Measurements from ENCODE around the gene RNF182. TPM values are rescaled to one million over a fixed set of nuclear protein-coding genes. Genes with fewer than 3 reads are reported as not detected.

RNF182 gene
- total and polyA plus RNA-seq, 2 donors (not counting 3 experiments of a cell fraction or from before 2014, with no cell fraction given), result 0.43 to 0.93 TPM

GRCh38 chr6:13980534-13980933 is 55.8 kb downstream of the RNF182 start:
- no peaks in the 10 kb centered on the region for H4K20me1 ChIP-seq (replicated peaks; ENCODE audit: control insufficient read depth, extremely low read depth, insufficient read depth, low read length)
- H3K27me3 ChIP-seq (ENCODE audit: control insufficient read depth in 2 of 2, insufficient read depth in 2 of 2, low read length in 2 of 2), result no peaks in the 10 kb centered on the region
- H3K9ac ChIP-seq (replicated peaks; ENCODE audit: extremely low read depth, insufficient read depth, low read length), result no peak overlapping the region
- H3K4me3 ChIP-seq (replicated peaks in 1 of 3; ENCODE audit: insufficient read depth in 1 of 3, low read depth in 1 of 3, low read length in 3 of 3), result no peak overlapping the region
- no peak for DNase-seq (ENCODE audit: low read depth, low spot score)
- H3K9me1 ChIP-seq (replicated peaks; ENCODE audit: control insufficient read depth, extremely low read depth, insufficient read depth, low read length), result no peaks in the 10 kb centered on the region
- dilution Hi-C loops (cut with MboI; ENCODE audit: extremely low pct_ligation_motif_present, low sequenced_read_pairs) (no loop called here), intact Hi-C loops (cut with micrococcal nuclease) (no loop called here)
- ChIA-PET POLR2A (interaction anchor here (0.6 kb wide), 1 partner anchor 194 kb away, joined by 3 read pairs; no protein-coding TSS in a partner anchor), CTCF (no interaction called here)
- no peak for TF ChIP-seq CTCF (IDR thresholded peaks at IDR 0.05; ENCODE audit: extremely low read depth in 1 of 2, insufficient read depth in 1 of 2, low read depth in 1 of 2, low read length in 2 of 2)
- TF ChIP-seq JUN (IDR thresholded peaks at IDR 0.05; ENCODE audit: borderline replicate concordance, insufficient read depth, insufficient read length, low read depth), result no peak
- no peak for TF ChIP-seq POLR2AphosphoS5 (IDR thresholded peaks at IDR 0.05; ENCODE audit: insufficient read depth, low read depth, low read length)
- TF ChIP-seq POLR2A (IDR thresholded peaks at IDR 0.05; ENCODE audit: low read depth, low read length), result no peak
- TF ChIP-seq MAX (IDR thresholded peaks at IDR 0.05; ENCODE audit: insufficient read depth, insufficient read length), result no peak
- no peak for TF ChIP-seq MYC (IDR thresholded peaks at IDR 0.05; ENCODE audit: low read depth, low read length)
- no peak for TF ChIP-seq EZH2 (IDR thresholded peaks at IDR 0.05; ENCODE audit: borderline replicate concordance, low read depth, low read length, severe bottlenecking)
- no peak for TF ChIP-seq FOS (IDR thresholded peaks at IDR 0.05; ENCODE audit: borderline replicate concordance, insufficient read depth, low read length)
- no peak for TF ChIP-seq GATA2 (IDR thresholded peaks at IDR 0.05; ENCODE audit: insufficient read depth, insufficient read length, low read depth, low read length)
- FAIRE-seq, result no peak
- no peaks in the 10 kb centered on the region for H3K79me2 ChIP-seq (ENCODE audit: control insufficient read depth, insufficient read depth, low read length)
- H3K36me3 ChIP-seq (ENCODE audit: control insufficient read depth in 2 of 2, extremely low read depth in 1 of 2, insufficient read depth in 2 of 2, low read length in 2 of 2), result no peaks in the 10 kb centered on the region
- H3K9me3 ChIP-seq (replicated peaks; ENCODE audit: control insufficient read depth, insufficient read depth, low read length), result no peaks in the 10 kb centered on the region
- BruUV-seq (replicated peaks), result no TSS peak
- H2AFZ ChIP-seq (ENCODE audit: low read depth, low read length), result no peak overlapping the region
- H3K27ac ChIP-seq (ENCODE audit: insufficient read depth, low read depth, low read length), result no peak overlapping the region
- H3K4me2 ChIP-seq (ENCODE audit: insufficient read depth, low read length), result no peak overlapping the region
- no peaks in the 10 kb centered on the region for H3K4me1 ChIP-seq (ENCODE audit: control insufficient read depth, extremely low read depth, insufficient read depth, low read length)

Data from endothelial cell of umbilical vein (primary cell).